HepG2 (cell line): ENCODE data around the gene IL1RAPL1.

Source experiments
- ATM ChIP-seq: fragments of 450-650 bp; IDR thresholded peaks from 2 replicates; pipeline ENCODE4 v1.7.1; 2017; ENCODE audit warnings: mild to moderate bottlenecking, borderline replicate concordance
- EZH2 ChIP-seq: conservative IDR thresholded peaks from 2 replicates; pipeline ENCODE4 v1.6.1; 2012; ENCODE audit warnings: mild to moderate bottlenecking, low read depth, low read length, moderate library complexity
- FOXK2 ChIP-seq: fragments of 450-650 bp; IDR thresholded peaks from 2 replicates; pipeline ENCODE4 v1.6.1; 2016
- PAX8 ChIP-seq: sonication (generic); formaldehyde crosslinking; IDR thresholded peaks from 2 replicates; pipeline ENCODE4 v1.8.0; 2022; ENCODE audit warnings: mild to moderate bottlenecking, missing genetic modification reagents, borderline replicate concordance
- POLR2A ChIP-seq, 2 experiments: IDR thresholded peaks; 2 replicates each; pipeline ENCODE4 v1.6.1; 2011; ENCODE audit warnings: low read depth in 2 of 2, low read length in 2 of 2, mild to moderate bottlenecking in 1 of 2, moderate library complexity in 1 of 2; ENCODE audit not compliant: insufficient read depth in 1 of 2
- POLR2AphosphoS5 ChIP-seq: IDR thresholded peaks from 2 replicates; pipeline ENCODE4 v1.6.1; 2012; ENCODE audit warnings: low read depth, low read length
- SETDB1 ChIP-seq: sonication (generic); formaldehyde crosslinking; IDR thresholded peaks from 2 replicates; pipeline ENCODE4 v1.5.1; 2020; ENCODE audit warnings: missing genetic modification reagents, mild to moderate bottlenecking, borderline replicate concordance
- U2AF1 ChIP-seq: fragments of 200-400 bp; formaldehyde crosslinking; optimal IDR thresholded peaks from 2 replicates; pipeline ENCODE3; 2017; ENCODE audit warnings: mild to moderate bottlenecking, low read depth, low read length
- ZBTB7B ChIP-seq: sonication (generic); formaldehyde crosslinking; IDR thresholded peaks from 2 replicates; pipeline ENCODE4 v1.4.0; 2020; ENCODE audit warnings: missing genetic modification reagents
- ZNF530 ChIP-seq: sonication (generic); formaldehyde crosslinking; IDR thresholded peaks from 2 replicates; pipeline ENCODE4 v1.5.0; 2020; ENCODE audit warnings: low read depth, mild to moderate bottlenecking, missing genetic modification reagents
- TF ChIP-seq, protein P1 (sequence below): sonication (generic); formaldehyde crosslinking; IDR thresholded peaks from 2 replicates; pipeline ENCODE4 v1.5.0; 2020; ENCODE audit warnings: mild to moderate bottlenecking, missing genetic modification reagents, moderate library complexity
- TF ChIP-seq, protein P2 (sequence below): sonication (generic); formaldehyde crosslinking; IDR thresholded peaks from 2 replicates; pipeline ENCODE4 v1.5.1; 2020; ENCODE audit warnings: mild to moderate bottlenecking, missing genetic modification reagents, borderline replicate concordance
- TF ChIP-seq, protein P3 (sequence below): sonication (generic); formaldehyde crosslinking; IDR thresholded peaks from 2 replicates; pipeline ENCODE4 v1.8.1; 2022; ENCODE audit warnings: low read depth, mild to moderate bottlenecking, missing genetic modification reagents

DNA sequence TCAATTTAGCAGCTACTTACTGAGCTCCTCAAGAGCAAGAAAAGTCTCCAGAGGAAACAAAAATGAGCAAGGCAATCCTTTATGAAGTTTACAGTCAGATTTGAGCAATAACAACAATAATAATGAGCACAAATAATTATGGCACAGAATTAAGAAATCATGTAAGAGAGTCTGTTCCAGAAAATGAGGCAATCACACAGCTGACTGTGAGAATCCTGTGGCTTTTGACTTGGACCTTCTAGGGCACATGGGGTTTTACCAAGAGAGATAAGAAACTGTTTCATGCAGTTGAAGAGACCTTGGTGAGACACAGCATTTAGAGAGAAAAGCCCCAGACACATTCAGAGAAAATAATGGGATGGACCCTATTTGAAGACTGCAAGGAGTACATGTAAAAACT, 1265.5 kb downstream of the IL1RAPL1 start:
- no peak for TF ChIP-seq ATM
- no peak for TF ChIP-seq ZNF530
- TF ChIP-seq, protein P1, sequence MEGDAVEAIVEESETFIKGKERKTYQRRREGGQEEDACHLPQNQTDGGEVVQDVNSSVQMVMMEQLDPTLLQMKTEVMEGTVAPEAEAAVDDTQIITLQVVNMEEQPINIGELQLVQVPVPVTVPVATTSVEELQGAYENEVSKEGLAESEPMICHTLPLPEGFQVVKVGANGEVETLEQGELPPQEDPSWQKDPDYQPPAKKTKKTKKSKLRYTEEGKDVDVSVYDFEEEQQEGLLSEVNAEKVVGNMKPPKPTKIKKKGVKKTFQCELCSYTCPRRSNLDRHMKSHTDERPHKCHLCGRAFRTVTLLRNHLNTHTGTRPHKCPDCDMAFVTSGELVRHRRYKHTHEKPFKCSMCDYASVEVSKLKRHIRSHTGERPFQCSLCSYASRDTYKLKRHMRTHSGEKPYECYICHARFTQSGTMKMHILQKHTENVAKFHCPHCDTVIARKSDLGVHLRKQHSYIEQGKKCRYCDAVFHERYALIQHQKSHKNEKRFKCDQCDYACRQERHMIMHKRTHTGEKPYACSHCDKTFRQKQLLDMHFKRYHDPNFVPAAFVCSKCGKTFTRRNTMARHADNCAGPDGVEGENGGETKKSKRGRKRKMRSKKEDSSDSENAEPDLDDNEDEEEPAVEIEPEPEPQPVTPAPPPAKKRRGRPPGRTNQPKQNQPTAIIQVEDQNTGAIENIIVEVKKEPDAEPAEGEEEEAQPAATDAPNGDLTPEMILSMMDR (CRISPR knock-in tag) = no peak
- no peak for TF ChIP-seq FOXK2
- no peak for TF ChIP-seq POLR2AphosphoS5
- no peak for TF ChIP-seq PAX8 (CRISPR knock-in tag)
- TF ChIP-seq, protein P2, sequence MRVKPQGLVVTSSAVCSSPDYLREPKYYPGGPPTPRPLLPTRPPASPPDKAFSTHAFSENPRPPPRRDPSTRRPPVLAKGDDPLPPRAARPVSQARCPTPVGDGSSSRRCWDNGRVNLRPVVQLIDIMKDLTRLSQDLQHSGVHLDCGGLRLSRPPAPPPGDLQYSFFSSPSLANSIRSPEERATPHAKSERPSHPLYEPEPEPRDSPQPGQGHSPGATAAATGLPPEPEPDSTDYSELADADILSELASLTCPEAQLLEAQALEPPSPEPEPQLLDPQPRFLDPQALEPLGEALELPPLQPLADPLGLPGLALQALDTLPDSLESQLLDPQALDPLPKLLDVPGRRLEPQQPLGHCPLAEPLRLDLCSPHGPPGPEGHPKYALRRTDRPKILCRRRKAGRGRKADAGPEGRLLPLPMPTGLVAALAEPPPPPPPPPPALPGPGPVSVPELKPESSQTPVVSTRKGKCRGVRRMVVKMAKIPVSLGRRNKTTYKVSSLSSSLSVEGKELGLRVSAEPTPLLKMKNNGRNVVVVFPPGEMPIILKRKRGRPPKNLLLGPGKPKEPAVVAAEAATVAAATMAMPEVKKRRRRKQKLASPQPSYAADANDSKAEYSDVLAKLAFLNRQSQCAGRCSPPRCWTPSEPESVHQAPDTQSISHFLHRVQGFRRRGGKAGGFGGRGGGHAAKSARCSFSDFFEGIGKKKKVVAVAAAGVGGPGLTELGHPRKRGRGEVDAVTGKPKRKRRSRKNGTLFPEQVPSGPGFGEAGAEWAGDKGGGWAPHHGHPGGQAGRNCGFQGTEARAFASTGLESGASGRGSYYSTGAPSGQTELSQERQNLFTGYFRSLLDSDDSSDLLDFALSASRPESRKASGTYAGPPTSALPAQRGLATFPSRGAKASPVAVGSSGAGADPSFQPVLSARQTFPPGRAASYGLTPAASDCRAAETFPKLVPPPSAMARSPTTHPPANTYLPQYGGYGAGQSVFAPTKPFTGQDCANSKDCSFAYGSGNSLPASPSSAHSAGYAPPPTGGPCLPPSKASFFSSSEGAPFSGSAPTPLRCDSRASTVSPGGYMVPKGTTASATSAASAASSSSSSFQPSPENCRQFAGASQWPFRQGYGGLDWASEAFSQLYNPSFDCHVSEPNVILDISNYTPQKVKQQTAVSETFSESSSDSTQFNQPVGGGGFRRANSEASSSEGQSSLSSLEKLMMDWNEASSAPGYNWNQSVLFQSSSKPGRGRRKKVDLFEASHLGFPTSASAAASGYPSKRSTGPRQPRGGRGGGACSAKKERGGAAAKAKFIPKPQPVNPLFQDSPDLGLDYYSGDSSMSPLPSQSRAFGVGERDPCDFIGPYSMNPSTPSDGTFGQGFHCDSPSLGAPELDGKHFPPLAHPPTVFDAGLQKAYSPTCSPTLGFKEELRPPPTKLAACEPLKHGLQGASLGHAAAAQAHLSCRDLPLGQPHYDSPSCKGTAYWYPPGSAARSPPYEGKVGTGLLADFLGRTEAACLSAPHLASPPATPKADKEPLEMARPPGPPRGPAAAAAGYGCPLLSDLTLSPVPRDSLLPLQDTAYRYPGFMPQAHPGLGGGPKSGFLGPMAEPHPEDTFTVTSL (CRISPR knock-in tag) = no peak
- TF ChIP-seq SETDB1 (CRISPR knock-in tag) = no peak
- TF ChIP-seq, protein P3, sequence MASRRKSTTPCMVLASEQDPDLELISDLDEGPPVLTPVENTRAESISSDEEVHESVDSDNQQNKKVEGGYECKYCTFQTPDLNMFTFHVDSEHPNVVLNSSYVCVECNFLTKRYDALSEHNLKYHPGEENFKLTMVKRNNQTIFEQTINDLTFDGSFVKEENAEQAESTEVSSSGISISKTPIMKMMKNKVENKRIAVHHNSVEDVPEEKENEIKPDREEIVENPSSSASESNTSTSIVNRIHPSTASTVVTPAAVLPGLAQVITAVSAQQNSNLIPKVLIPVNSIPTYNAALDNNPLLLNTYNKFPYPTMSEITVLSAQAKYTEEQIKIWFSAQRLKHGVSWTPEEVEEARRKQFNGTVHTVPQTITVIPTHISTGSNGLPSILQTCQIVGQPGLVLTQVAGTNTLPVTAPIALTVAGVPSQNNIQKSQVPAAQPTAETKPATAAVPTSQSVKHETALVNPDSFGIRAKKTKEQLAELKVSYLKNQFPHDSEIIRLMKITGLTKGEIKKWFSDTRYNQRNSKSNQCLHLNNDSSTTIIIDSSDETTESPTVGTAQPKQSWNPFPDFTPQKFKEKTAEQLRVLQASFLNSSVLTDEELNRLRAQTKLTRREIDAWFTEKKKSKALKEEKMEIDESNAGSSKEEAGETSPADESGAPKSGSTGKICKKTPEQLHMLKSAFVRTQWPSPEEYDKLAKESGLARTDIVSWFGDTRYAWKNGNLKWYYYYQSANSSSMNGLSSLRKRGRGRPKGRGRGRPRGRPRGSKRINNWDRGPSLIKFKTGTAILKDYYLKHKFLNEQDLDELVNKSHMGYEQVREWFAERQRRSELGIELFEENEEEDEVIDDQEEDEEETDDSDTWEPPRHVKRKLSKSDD (CRISPR knock-in tag) = no peak
- no peak for TF ChIP-seq U2AF1
- no peak for TF ChIP-seq ZBTB7B
- no peak for TF ChIP-seq EZH2
- no peak for TF ChIP-seq POLR2A (IDR thresholded peaks at IDR 0.05; ENCODE audit: insufficient read depth in 1 of 2, low read depth in 2 of 2, low read length in 2 of 2)
